ENCODE measurements around the gene CTNNBL1.
A peak's percentile ranks its signal among the peaks of the same experiment; 100 is the strongest.

The CTNNBL1 gene

DNA sequence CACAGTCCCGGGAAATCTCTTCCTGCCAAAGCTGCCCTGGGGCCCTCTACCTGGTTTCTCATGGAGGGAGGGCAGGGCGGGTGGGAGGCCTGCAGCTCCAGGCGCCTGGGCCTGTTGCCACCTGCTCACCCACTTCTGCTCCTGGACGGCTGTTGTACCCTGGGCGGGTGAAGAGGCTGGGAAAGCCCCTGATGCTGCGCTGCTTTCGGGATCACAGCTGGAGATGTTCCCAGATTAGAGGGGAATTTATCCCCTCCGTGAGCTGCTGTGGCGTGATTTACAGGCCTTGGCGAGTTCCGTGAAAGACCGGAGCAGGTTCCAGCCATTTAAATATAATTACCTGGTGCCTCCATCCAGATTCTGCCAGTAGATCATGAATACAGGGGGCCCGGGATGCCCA lies 196.8 kb downstream of the CTNNBL1 start:
- TF ChIP-seq, protein P1, sequence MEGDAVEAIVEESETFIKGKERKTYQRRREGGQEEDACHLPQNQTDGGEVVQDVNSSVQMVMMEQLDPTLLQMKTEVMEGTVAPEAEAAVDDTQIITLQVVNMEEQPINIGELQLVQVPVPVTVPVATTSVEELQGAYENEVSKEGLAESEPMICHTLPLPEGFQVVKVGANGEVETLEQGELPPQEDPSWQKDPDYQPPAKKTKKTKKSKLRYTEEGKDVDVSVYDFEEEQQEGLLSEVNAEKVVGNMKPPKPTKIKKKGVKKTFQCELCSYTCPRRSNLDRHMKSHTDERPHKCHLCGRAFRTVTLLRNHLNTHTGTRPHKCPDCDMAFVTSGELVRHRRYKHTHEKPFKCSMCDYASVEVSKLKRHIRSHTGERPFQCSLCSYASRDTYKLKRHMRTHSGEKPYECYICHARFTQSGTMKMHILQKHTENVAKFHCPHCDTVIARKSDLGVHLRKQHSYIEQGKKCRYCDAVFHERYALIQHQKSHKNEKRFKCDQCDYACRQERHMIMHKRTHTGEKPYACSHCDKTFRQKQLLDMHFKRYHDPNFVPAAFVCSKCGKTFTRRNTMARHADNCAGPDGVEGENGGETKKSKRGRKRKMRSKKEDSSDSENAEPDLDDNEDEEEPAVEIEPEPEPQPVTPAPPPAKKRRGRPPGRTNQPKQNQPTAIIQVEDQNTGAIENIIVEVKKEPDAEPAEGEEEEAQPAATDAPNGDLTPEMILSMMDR (conservative IDR thresholded peaks at IDR 0.05; ENCODE audit: low read length), result no peak
- H3K4me3 ChIP-seq (ENCODE audit: low read length), result no peak overlapping the region
- no peak for DNase-seq (ENCODE audit: low read depth)

- TF ChIP-seq, protein P1 (conservative IDR thresholded peaks at IDR 0.05; ENCODE audit: low read length), result no peak
- no peak for DNase-seq (ENCODE audit: low read depth)
- H3K4me3 ChIP-seq (ENCODE audit: low read length), result no peak overlapping the region
These were observed 198.2 kb downstream of the CTNNBL1 start for GRCh38 chr20:37892001-37892400.

DNA sequence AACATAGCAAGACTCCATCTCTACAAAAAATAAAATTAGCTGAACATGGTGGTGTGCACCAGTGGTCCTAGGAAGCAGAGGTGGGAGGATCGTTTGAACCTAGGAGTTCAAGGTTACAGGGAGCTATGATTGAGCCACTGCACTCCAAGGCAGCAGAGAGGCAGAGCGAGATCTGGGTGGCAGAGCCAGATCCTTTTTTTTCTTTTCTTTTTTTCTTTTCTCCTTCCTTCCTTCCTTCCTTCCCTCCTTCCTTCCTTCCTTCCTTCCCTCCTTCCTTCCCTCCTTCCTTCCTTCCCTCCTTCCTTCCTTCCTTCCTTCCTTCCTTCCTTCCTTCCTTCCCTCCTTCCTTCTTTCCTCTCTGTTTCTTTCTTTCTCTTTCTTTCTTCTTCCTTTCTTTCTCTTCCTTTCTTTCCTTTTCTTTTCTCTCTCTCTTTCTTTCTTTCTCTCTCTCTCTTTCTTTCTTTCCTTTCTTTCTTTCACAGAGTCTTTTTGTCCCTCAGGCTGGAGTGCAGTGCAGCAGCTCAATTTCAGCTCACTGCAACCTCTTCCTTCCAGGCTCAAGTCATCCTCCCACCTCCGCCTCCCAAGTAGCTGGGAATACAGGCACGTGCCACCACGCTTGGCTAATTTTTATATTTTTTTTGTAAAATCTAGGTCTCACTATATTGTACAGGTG lies 199.9 kb downstream of the CTNNBL1 start:
- TF ChIP-seq, protein P1 (conservative IDR thresholded peaks at IDR 0.05; ENCODE audit: low read length), result no peak
- DNase-seq (ENCODE audit: low read depth), result no peak
- no peak overlapping the region for H3K4me3 ChIP-seq (ENCODE audit: low read length)

DNA sequence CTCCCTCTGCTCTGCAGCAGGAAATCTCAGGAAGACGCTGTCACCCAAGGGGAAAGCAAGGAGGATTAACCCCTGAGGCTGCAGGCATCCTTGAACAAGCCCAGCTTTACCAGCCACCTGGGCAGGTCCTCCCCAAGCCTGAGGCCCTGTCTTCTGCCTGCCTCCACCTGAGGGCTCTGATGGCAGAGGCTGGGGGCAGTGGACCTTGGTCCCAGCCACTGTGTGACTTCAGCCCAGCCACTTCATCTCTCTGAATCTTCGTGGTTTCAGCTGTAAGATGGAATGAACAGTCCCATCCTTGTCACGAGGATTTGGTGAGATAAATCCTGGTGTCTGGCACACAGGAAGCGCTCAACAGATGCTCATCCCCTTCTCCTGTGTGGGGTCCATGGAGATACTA lies 200.6 kb downstream of the CTNNBL1 start:
- no peak for DNase-seq (ENCODE audit: low read depth)
- H3K4me3 ChIP-seq (ENCODE audit: low read length), result no peak overlapping the region
- TF ChIP-seq, protein P1 (conservative IDR thresholded peaks at IDR 0.05; ENCODE audit: low read length), result no peak

GRCh38 chr20:37895166-37895565 lies 201.3 kb downstream of the CTNNBL1 start:
- no peak for DNase-seq (ENCODE audit: low read depth)
- H3K4me3 ChIP-seq (ENCODE audit: low read length), result no peak overlapping the region
- TF ChIP-seq, protein P1 (conservative IDR thresholded peaks at IDR 0.05; ENCODE audit: low read length), result no peak

DNA sequence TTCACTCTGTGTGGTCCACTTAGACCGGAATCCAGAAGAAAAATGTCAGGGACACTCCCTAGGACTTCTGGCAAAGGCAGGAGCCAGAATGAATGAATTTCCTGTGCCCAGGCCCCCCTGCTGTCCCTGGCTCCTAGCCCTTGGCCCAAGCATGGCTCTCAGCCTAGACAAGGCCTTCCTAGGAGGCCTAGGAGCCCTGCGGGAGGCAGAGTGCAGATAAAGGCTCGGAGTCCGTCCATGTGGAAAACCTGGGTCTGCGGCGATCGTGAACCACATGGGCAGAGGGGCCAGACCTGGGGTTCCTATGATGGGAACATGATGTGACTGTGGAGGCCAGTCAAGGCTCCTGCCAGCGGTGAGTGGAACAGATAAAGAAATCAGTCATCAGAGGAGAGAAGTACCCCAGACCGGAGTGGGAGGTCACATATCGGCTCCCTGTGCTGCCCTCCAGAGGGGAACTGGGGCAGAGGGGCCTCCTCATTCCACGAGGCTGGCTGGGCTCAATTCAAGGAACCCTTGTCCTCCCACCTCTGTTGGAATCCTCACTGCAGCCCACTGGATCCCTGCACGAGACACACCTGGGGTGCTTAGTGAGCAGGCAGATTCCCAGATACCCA lies 203.2 kb downstream of the CTNNBL1 start:
- DNase-seq (ENCODE audit: low read depth), result no peak
- TF ChIP-seq, protein P1 (conservative IDR thresholded peaks at IDR 0.05; ENCODE audit: low read length), result peak; percentile 16; the same call in 1 of the 2 replicates
- H3K4me3 ChIP-seq (ENCODE audit: low read length), result no peak overlapping the region
